Fibroblast of mammary gland (primary cell): ENCODE results near the gene RASSF1.
"Not testable (repeated sequence)": the region's sequence is repeated elsewhere in the genome, so short reads cannot be mapped to it uniquely, and the experiment has no call there.

ENCODE experiments used
- DNase-seq: peaks from one replicate; pipeline ENCODE4 v3.0.0-alpha.2; 2010; ENCODE audit warnings: low read depth
- H3K4me3 ChIP-seq: 2 replicates; pipeline ENCODE4 v1.5.1; 2011; ENCODE audit warnings: low read depth, mild to moderate bottlenecking, low read length, moderate library complexity; ENCODE audit not compliant: control insufficient read depth
- TF ChIP-seq, protein P1 (sequence below): conservative IDR thresholded peaks from 2 replicates; pipeline ENCODE4 v1.5.1; 2011; ENCODE audit warnings: low read depth, low read length, inconsistent platforms; ENCODE audit not compliant: control insufficient read depth, insufficient read depth

RASSF1 gene

DNA sequence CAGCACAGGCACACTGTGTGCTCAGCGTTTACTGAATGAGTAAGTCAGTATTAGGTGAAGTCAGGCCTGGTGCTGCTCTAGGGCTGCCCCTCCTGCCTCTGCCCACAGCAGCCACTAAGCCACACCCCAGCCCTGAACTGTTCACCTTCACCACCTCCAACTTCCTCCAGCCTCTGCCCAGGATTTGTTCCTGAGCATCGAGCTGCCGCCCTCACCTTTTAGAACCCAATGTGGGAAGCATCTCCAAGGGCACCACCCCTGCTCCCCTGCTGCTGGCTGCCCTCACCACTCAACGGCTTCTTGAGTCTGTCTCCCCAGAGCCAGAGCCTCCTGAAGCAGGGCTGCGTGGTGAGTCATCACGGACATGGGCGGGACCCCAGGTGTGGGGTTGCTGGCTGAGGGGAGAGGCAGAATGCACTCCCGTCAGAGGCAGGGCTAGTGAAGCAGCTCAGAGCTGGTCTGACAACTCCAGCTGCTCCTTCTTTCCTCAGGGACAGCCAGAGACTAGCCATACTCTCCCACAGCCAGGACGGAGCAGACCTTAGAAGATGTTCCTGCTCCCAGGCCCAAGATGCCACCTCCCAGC, 23.9 kb downstream of the RASSF1 start:
- peak; percentile 53 for DNase-seq
- TF ChIP-seq, protein P1, sequence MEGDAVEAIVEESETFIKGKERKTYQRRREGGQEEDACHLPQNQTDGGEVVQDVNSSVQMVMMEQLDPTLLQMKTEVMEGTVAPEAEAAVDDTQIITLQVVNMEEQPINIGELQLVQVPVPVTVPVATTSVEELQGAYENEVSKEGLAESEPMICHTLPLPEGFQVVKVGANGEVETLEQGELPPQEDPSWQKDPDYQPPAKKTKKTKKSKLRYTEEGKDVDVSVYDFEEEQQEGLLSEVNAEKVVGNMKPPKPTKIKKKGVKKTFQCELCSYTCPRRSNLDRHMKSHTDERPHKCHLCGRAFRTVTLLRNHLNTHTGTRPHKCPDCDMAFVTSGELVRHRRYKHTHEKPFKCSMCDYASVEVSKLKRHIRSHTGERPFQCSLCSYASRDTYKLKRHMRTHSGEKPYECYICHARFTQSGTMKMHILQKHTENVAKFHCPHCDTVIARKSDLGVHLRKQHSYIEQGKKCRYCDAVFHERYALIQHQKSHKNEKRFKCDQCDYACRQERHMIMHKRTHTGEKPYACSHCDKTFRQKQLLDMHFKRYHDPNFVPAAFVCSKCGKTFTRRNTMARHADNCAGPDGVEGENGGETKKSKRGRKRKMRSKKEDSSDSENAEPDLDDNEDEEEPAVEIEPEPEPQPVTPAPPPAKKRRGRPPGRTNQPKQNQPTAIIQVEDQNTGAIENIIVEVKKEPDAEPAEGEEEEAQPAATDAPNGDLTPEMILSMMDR = no peak
- H3K4me3 ChIP-seq = no peak overlapping the region

GRCh38 chr3:50314816-50315215, 25.8 kb downstream of the RASSF1 start:
- TF ChIP-seq, protein P1 = no peak
- H3K4me3 ChIP-seq = no peak overlapping the region
- DNase-seq = no peak

DNA sequence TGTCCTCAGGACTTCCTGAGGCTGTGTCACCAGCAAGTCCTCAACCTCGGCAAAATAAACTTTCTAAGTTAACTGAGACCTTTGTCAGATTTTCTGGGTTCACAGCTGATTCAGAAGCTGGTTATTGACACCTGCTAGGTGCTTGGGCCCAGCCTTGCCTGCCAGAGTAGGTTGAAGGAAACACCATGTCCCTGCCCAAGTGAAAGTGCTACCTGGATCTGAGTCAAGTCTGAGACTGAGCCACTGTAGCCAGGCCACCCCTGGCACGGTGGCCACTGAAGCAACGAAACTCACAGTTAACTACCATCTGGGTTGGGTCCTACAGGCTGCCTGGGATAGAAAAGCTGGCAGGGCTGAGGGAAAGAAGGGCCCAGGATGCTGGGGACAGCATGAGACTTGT, 26.3 kb downstream of the RASSF1 start:
- TF ChIP-seq, protein P1 = no peak
- no peak for DNase-seq
- no peak overlapping the region for H3K4me3 ChIP-seq

GRCh38 chr3:50312041-50312440, 28.6 kb downstream of the RASSF1 start:
- DNase-seq, H3K4me3 ChIP-seq: not testable (repeated sequence)

GRCh38 chr3:50304601-50305000, 36.0 kb downstream of the RASSF1 start:
- no peak overlapping the region for H3K4me3 ChIP-seq
- DNase-seq = peak; percentile 65
- TF ChIP-seq, protein P1 = no peak

- H3K4me3 ChIP-seq = peak within 1 kb of the TSS; percentile 9
- DNase-seq = peak; percentile 45
- TF ChIP-seq, protein P1 = peak; percentile 11
Measured at GRCh38 chr3:50303013-50303815, 37.4 kb downstream of the RASSF1 start, which contains the start of gene HYAL1. HYAL1 (minus strand) TSS chr3:50303574; CDS start chr3:50302956, 618 bp downstream.
